Measurements from ENCODE around the gene IQGAP2. TPM values are rescaled to one million over a fixed set of nuclear protein-coding genes. Genes with fewer than 3 reads are reported as not detected.

The IQGAP2 gene
- total RNA-seq, 1 donor, result 1.2 TPM

GRCh38 chr5:76622973-76623596 lies 220.0 kb downstream of the IQGAP2 start, which contains the start of gene F2RL2:
F2RL2 (minus strand) TSS chr5:76623403; CDS start chr5:76623230, 173 bp downstream.
- peak within 1 kb of the TSS; percentile 47 for H3K4me3 ChIP-seq (ENCODE audit: low read depth, low read length)
- DNase-seq (ENCODE audit: low read depth), result peak; percentile 80
- TF ChIP-seq, protein P1, sequence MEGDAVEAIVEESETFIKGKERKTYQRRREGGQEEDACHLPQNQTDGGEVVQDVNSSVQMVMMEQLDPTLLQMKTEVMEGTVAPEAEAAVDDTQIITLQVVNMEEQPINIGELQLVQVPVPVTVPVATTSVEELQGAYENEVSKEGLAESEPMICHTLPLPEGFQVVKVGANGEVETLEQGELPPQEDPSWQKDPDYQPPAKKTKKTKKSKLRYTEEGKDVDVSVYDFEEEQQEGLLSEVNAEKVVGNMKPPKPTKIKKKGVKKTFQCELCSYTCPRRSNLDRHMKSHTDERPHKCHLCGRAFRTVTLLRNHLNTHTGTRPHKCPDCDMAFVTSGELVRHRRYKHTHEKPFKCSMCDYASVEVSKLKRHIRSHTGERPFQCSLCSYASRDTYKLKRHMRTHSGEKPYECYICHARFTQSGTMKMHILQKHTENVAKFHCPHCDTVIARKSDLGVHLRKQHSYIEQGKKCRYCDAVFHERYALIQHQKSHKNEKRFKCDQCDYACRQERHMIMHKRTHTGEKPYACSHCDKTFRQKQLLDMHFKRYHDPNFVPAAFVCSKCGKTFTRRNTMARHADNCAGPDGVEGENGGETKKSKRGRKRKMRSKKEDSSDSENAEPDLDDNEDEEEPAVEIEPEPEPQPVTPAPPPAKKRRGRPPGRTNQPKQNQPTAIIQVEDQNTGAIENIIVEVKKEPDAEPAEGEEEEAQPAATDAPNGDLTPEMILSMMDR (IDR thresholded peaks at IDR 0.05; ENCODE audit: insufficient read depth, low read length), result no peak

DNA sequence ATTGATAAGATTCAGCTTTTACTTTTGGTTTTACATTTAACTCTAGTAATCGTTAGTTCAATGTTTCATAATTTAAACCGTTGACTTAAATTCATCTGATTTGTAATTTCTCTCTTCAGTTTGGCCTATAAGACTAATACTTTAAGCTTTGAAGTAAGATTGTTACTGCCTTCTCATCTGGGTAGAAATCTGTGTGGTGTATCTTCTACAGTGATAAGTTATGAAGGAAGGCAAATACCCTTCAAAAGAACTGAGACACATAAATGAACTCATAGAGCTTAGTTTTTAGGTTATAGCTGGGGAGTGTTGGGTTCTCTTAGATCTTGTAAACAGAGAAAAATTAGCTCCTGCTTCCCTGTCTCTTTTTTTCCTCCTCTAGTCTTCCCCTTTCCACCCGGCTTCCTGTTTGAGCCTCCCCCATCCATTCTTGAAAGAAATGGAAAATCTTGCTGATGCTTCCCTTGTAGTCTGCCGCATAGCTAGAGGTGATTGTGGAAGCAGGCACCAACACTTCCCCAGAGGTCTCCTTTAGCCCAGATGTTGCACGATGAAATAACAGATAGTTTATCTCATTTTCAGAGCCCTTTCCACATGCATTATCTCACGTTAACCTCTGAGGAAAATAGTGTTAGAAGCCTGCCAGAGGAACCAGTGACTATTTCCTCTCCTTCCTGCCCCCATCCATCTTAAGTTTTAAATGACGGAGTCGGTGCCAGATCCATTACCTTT lies 222.2 kb downstream of the IQGAP2 start:
- DNase-seq (ENCODE audit: low read depth), result no peak
- H3K4me3 ChIP-seq (ENCODE audit: low read depth, low read length), result no peak overlapping the region
- TF ChIP-seq, protein P1 (IDR thresholded peaks at IDR 0.05; ENCODE audit: insufficient read depth, low read length), result no peak

GRCh38 chr5:76626738-76627137 lies 223.7 kb downstream of the IQGAP2 start:
- no peak for DNase-seq (ENCODE audit: low read depth)
- TF ChIP-seq, protein P1 (IDR thresholded peaks at IDR 0.05; ENCODE audit: insufficient read depth, low read length), result no peak
- no peak overlapping the region for H3K4me3 ChIP-seq (ENCODE audit: low read depth, low read length)

DNA sequence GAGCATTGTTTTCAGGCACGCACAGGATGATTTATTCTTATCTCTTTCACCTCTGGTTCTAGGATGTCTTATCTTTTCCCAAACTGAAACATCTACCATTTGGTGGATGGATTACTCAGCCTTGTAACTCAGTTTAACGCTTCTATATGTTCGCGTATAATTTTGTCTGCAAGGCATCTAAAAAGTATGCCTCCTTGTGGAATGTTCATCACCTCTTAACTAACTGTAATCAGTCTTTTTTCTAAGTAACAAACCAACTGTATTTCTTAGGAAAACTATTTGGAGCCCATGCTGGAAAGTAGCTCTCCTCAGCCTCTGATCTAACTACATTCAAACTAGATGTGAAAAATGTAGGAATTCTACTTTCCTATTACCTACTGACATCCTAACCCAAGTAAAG lies 231.6 kb downstream of the IQGAP2 start:
- TF ChIP-seq, protein P1 (IDR thresholded peaks at IDR 0.05; ENCODE audit: insufficient read depth, low read length), result no peak
- no peak overlapping the region for H3K4me3 ChIP-seq (ENCODE audit: low read depth, low read length)
- no peak for DNase-seq (ENCODE audit: low read depth)

GRCh38 chr5:76637490-76637889 lies 234.4 kb downstream of the IQGAP2 start:
- DNase-seq (ENCODE audit: low read depth), result no peak
- no peak overlapping the region for H3K4me3 ChIP-seq (ENCODE audit: low read depth, low read length)
- TF ChIP-seq, protein P1 (IDR thresholded peaks at IDR 0.05; ENCODE audit: insufficient read depth, low read length), result no peak

GRCh38 chr5:76638479-76638878 lies 235.4 kb downstream of the IQGAP2 start:
- no peak overlapping the region for H3K4me3 ChIP-seq (ENCODE audit: low read depth, low read length)
- TF ChIP-seq, protein P1 (IDR thresholded peaks at IDR 0.05; ENCODE audit: insufficient read depth, low read length), result no peak
- peak; percentile 52 for DNase-seq (ENCODE audit: low read depth)

All from fibroblast of the aortic adventitia (primary cell).